Activated T-cell treated with anti-CD3 and anti-CD28 coated beads, Interleukin-2, amount 50 U/mL, for 72 hours (primary cell): ENCODE results near the gene PRRC2B. TPM values are rescaled to one million over a fixed set of nuclear protein-coding genes. Genes with fewer than 3 reads are reported as not detected.
"Not testable (repeated sequence)": the region's sequence is repeated elsewhere in the genome, so short reads cannot be mapped to it uniquely, and the experiment has no call there.

Experiments
- ATAC-seq, 2 donors: fragments of 150-1000 bp; cut with Tn5 transposase; replicated peaks in 1 of 2; 2 replicates each; pipeline ENCODE4 v1.10.0; 2021; ENCODE audit warnings: moderate library complexity in 2 of 2, mild to moderate bottlenecking in 1 of 2
- DNase-seq, 2 donors: peaks; one replicate each; pipeline ENCODE4 v3.0.0; 2021 to 2022; ENCODE audit warnings: mixed read lengths in 1 of 2
- H3K27ac Mint-ChIP-seq: one replicate; pipeline ENCODE4 v1.8.0; 2022; ENCODE audit warnings: mild to moderate bottlenecking, moderate library complexity, mixed read lengths
- H3K27me3 Mint-ChIP-seq: one replicate; pipeline ENCODE4 v1.8.0; 2022; ENCODE audit warnings: low read depth, mixed read lengths
- H3K36me3 Mint-ChIP-seq, 2 donors: one replicate each; pipeline ENCODE4 v1.8.0; 2022; ENCODE audit warnings: mixed read lengths in 2 of 2, mild to moderate bottlenecking in 1 of 2; ENCODE audit not compliant: insufficient read depth in 2 of 2
- H3K4me1 Mint-ChIP-seq: one replicate; pipeline ENCODE4 v1.8.0; 2022; ENCODE audit warnings: low read depth, mixed read lengths
- H3K4me3 Mint-ChIP-seq, 2 donors: one replicate each; pipeline ENCODE4 v1.8.0; 2022; ENCODE audit warnings: mild to moderate bottlenecking in 2 of 2, mixed read lengths in 2 of 2, moderate library complexity in 2 of 2
- H3K9me3 Mint-ChIP-seq, 2 donors: one replicate each; pipeline ENCODE4 v1.8.0; 2022; ENCODE audit warnings: mixed read lengths in 2 of 2
- total RNA-seq, 2 donors: library from RNA; stranded (reverse); gene quantifications; one replicate each; pipeline ENCODE4 v1.2.3, GENCODE V29; 2022

Gene PRRC2B
- total RNA-seq, 2 donors from 2014 or later = 179 to 214 TPM

GRCh38 chr9:131499254-131499767 is 105.4 kb downstream of the PRRC2B start:
- ATAC-seq (no peak), DNase-seq (no peak)
- no peaks in the 10 kb centered on the region for H3K27me3 Mint-ChIP-seq
- H3K4me3 Mint-ChIP-seq = peak overlapping the region in 1 of 2 donors; percentile 58
- peaks cover 9 to 11% of the 10 kb centered on the region in 2 donors for H3K36me3 Mint-ChIP-seq
- H3K4me1 Mint-ChIP-seq = peaks cover 55% of the 10 kb centered on the region
- peak overlapping the region; percentile 78 for H3K27ac Mint-ChIP-seq
- H3K9me3 Mint-ChIP-seq = no peaks in the 10 kb centered on the region

GRCh38 chr9:131500377-131500776 is 106.5 kb downstream of the PRRC2B start:
- H3K36me3 Mint-ChIP-seq = peaks cover 8 to 14% of the 10 kb centered on the region in 2 donors
- peak overlapping the region; percentile 91 to 99 for H3K4me3 Mint-ChIP-seq
- peak overlapping the region; percentile 94 for H3K27ac Mint-ChIP-seq
- no peaks in the 10 kb centered on the region for H3K27me3 Mint-ChIP-seq
- H3K4me1 Mint-ChIP-seq = peaks cover 62% of the 10 kb centered on the region
- H3K9me3 Mint-ChIP-seq = no peaks in the 10 kb centered on the region
- DNase-seq (peak; percentile 85 to 89), ATAC-seq (peak; percentile 67 to 71)

- ATAC-seq = peak; percentile 48 to 64
- H3K4me3 Mint-ChIP-seq = peak overlapping the region; percentile 91 to 99
- peak overlapping the region; percentile 94 for H3K27ac Mint-ChIP-seq
- DNase-seq = peak; percentile 74 to 87
- peaks cover 8 to 14% of the 10 kb centered on the region in 2 donors for H3K36me3 Mint-ChIP-seq
- no peaks in the 10 kb centered on the region for H3K27me3 Mint-ChIP-seq
- no peaks in the 10 kb centered on the region for H3K9me3 Mint-ChIP-seq
- H3K4me1 Mint-ChIP-seq = peaks cover 62% of the 10 kb centered on the region
These were observed 107.2 kb downstream of the PRRC2B start for GRCh38 chr9:131500939-131501541.

GRCh38 chr9:131502781-131503625 is 109.1 kb downstream of the PRRC2B start, which contains the start of gene POMT1:
Gene POMT1 (plus strand): TSS chr9:131502918. CDS start chr9:131504219, 1,301 bp downstream.
- H3K9me3 Mint-ChIP-seq = no peaks in the 10 kb centered on the region
- H3K27ac Mint-ChIP-seq = peak within 1 kb of the TSS; percentile 94
- peak within 1 kb of the TSS; percentile 97 to 99 for H3K4me3 Mint-ChIP-seq
- peaks cover 8 to 15% of the 10 kb centered on the region in 2 donors for H3K36me3 Mint-ChIP-seq
- no peaks in the 10 kb centered on the region for H3K27me3 Mint-ChIP-seq
- peaks cover 62% of the 10 kb centered on the region for H3K4me1 Mint-ChIP-seq
- DNase-seq (peak; percentile 91 to 94), ATAC-seq (peak; percentile 48 to 55)

GRCh38 chr9:131503626-131504465 is 110.0 kb downstream of the PRRC2B start:
- peak overlapping the region; percentile 92 for H3K27ac Mint-ChIP-seq
- peak; percentile 62 to 67 for ATAC-seq
- H3K9me3 Mint-ChIP-seq = no peaks in the 10 kb centered on the region
- H3K27me3 Mint-ChIP-seq = no peaks in the 10 kb centered on the region
- H3K4me1 Mint-ChIP-seq = peaks cover 61% of the 10 kb centered on the region
- DNase-seq = peak; percentile 87 to 91
- H3K4me3 Mint-ChIP-seq = peak overlapping the region; percentile 97 to 99
- peaks cover 8 to 15% of the 10 kb centered on the region in 2 donors for H3K36me3 Mint-ChIP-seq

- Mint-ChIP-seq H3K4me3 (peak overlapping the region; percentile 23 to 54), H3K9me3 (no peaks in the 10 kb centered on the region), H3K27ac (no peak overlapping the region), H3K27me3 (no peaks in the 10 kb centered on the region), H3K4me1 (peaks cover 49% of the 10 kb centered on the region), H3K36me3 (peaks cover 14 to 15% of the 10 kb centered on the region in 2 donors)
- ATAC-seq = no peak
- DNase-seq = no peak
These were observed 111.1 kb downstream of the PRRC2B start for GRCh38 chr9:131505012-131505411.

GRCh38 chr9:131511416-131511815 is 117.5 kb downstream of the PRRC2B start:
- H3K27me3 Mint-ChIP-seq = no peaks in the 10 kb centered on the region
- H3K27ac Mint-ChIP-seq = no peak overlapping the region
- no peak overlapping the region for H3K4me3 Mint-ChIP-seq
- no peak for ATAC-seq
- H3K9me3 Mint-ChIP-seq = no peaks in the 10 kb centered on the region
- no peak for DNase-seq
- no peaks in the 10 kb centered on the region for H3K4me1 Mint-ChIP-seq
- H3K36me3 Mint-ChIP-seq = peaks cover 6 to 17% of the 10 kb centered on the region in 2 donors

GRCh38 chr9:131511880-131512279 is 118.0 kb downstream of the PRRC2B start:
- Mint-ChIP-seq H3K4me1 (no peaks in the 10 kb centered on the region), H3K9me3 (no peaks in the 10 kb centered on the region), H3K4me3 (no peak overlapping the region), H3K27me3 (no peaks in the 10 kb centered on the region), H3K36me3 (peaks cover 6 to 17% of the 10 kb centered on the region in 2 donors), H3K27ac (no peak overlapping the region)
- ATAC-seq = no peak
- DNase-seq = no peak

GRCh38 chr9:131513177-131513576 is 119.3 kb downstream of the PRRC2B start:
- DNase-seq = no peak
- H3K27me3 Mint-ChIP-seq = no peaks in the 10 kb centered on the region
- H3K9me3 Mint-ChIP-seq = no peaks in the 10 kb centered on the region
- H3K4me1 Mint-ChIP-seq = no peaks in the 10 kb centered on the region
- ATAC-seq = peak in 1 of 2 donors; percentile 11
- no peak overlapping the region for H3K4me3 Mint-ChIP-seq
- peaks cover 4 to 17% of the 10 kb centered on the region in 2 donors for H3K36me3 Mint-ChIP-seq
- H3K27ac Mint-ChIP-seq = no peak overlapping the region

- H3K27me3 Mint-ChIP-seq, H3K4me1 Mint-ChIP-seq, H3K27ac Mint-ChIP-seq, DNase-seq, H3K4me3 Mint-ChIP-seq, H3K9me3 Mint-ChIP-seq, ATAC-seq: not testable (repeated sequence)
- H3K36me3 Mint-ChIP-seq = peaks cover 8 to 17% of the 10 kb centered on the region in 2 donors
These were observed 121.7 kb downstream of the PRRC2B start for GRCh38 chr9:131515559-131516031.

GRCh38 chr9:131516100-131516499 is 122.2 kb downstream of the PRRC2B start:
- no peaks in the 10 kb centered on the region for H3K27me3 Mint-ChIP-seq
- H3K27ac Mint-ChIP-seq = no peak overlapping the region
- ATAC-seq = no peak
- no peaks in the 10 kb centered on the region for H3K4me1 Mint-ChIP-seq
- H3K9me3 Mint-ChIP-seq = no peaks in the 10 kb centered on the region
- H3K4me3 Mint-ChIP-seq = no peak overlapping the region
- DNase-seq = no peak
- peaks cover 5 to 17% of the 10 kb centered on the region in 2 donors for H3K36me3 Mint-ChIP-seq

GRCh38 chr9:131516930-131517329 is 123.0 kb downstream of the PRRC2B start:
- Mint-ChIP-seq H3K27me3 (no peaks in the 10 kb centered on the region), H3K4me1 (no peaks in the 10 kb centered on the region), H3K9me3 (no peaks in the 10 kb centered on the region), H3K36me3 (peaks cover 5 to 17% of the 10 kb centered on the region in 2 donors), H3K27ac (no peak overlapping the region), H3K4me3 (no peak overlapping the region)
- ATAC-seq = no peak
- no peak for DNase-seq
